MM.1S (cell line): ENCODE measurements around the gene CACNA1C.

Experiments
- DNase-seq: peaks from one replicate; pipeline ENCODE4 v3.0.0-alpha.2; 2015
- H2AFZ ChIP-seq: fragments of 300-600 bp; sonication (generic); 2 replicates; pipeline ENCODE4 v1.6.0; 2016; ENCODE audit warnings: antibody characterized with exemption, low read length
- H3F3A ChIP-seq: fragments of 300-600 bp; sonication (generic); 2 replicates; pipeline ENCODE4 v1.6.1; 2016; ENCODE audit warnings: mild to moderate bottlenecking, antibody characterized with exemption, low read length, moderate library complexity, mixed read lengths; ENCODE audit not compliant: insufficient read depth
- H3K27ac ChIP-seq: fragments of 300-600 bp; sonication (generic); 2 replicates; pipeline ENCODE4 v1.5.1; 2016; ENCODE audit warnings: mild to moderate bottlenecking, low read length
- H3K27me3 ChIP-seq: fragments of 300-600 bp; sonication (generic); replicated peaks from 2 replicates; pipeline ENCODE4 v1.6.0; 2016; ENCODE audit warnings: low read length; ENCODE audit not compliant: insufficient read depth
- H3K36me3 ChIP-seq: fragments of 300-600 bp; sonication (generic); replicated peaks from 2 replicates; pipeline ENCODE4 v1.6.1; 2016; ENCODE audit warnings: mild to moderate bottlenecking, low read length, mixed read lengths; ENCODE audit not compliant: insufficient read depth
- H3K4me1 ChIP-seq: fragments of 300-600 bp; sonication (generic); 2 replicates; pipeline ENCODE4 v1.6.1; 2016; ENCODE audit warnings: low read length, mixed read lengths
- H3K4me2 ChIP-seq: fragments of 300-600 bp; sonication (generic); 2 replicates; pipeline ENCODE4 v1.6.0; 2016; ENCODE audit warnings: low read depth, low read length
- H3K4me3 ChIP-seq: fragments of 300-600 bp; sonication (generic); 2 replicates; pipeline ENCODE4 v1.5.1; 2016; ENCODE audit warnings: low read length, mixed read lengths
- H3K79me2 ChIP-seq: fragments of 300-600 bp; sonication (generic); 2 replicates; pipeline ENCODE4 v1.6.1; 2016; ENCODE audit warnings: mixed run types, low read length, mixed read lengths
- H3K9ac ChIP-seq: fragments of 300-600 bp; sonication (generic); 2 replicates; pipeline ENCODE4 v1.6.1; 2016; ENCODE audit warnings: low read length, mixed read lengths
- H3K9me2 ChIP-seq: fragments of 300-600 bp; sonication (generic); replicated peaks from 2 replicates; pipeline ENCODE4 v1.6.1; 2016; ENCODE audit warnings: mild to moderate bottlenecking, low read length, mixed read lengths; ENCODE audit not compliant: insufficient read depth
- H3K9me3 ChIP-seq: fragments of 300-600 bp; sonication (generic); replicated peaks from 2 replicates; pipeline ENCODE4 v1.6.1; 2016; ENCODE audit warnings: mild to moderate bottlenecking, low read length, mixed read lengths; ENCODE audit not compliant: insufficient read depth
- H4K20me1 ChIP-seq: fragments of 300-600 bp; sonication (generic); 2 replicates; pipeline ENCODE4 v1.6.1; 2016; ENCODE audit warnings: mild to moderate bottlenecking, low read length, moderate library complexity, mixed read lengths; ENCODE audit not compliant: insufficient read depth
- CTCF ChIP-seq: fragments of 300-600 bp; sonication (generic); IDR thresholded peaks from 2 replicates; pipeline ENCODE4 v1.5.1; 2016; ENCODE audit warnings: antibody characterized with exemption, low read length, mixed read lengths
- EZH2 ChIP-seq: fragments of 300-600 bp; sonication (generic); optimal IDR thresholded peaks from 2 replicates; pipeline ENCODE3; 2017; ENCODE audit warnings: low read depth, mild to moderate bottlenecking, antibody characterized with exemption, low read length, mixed read lengths
- EZH2phosphoT487 ChIP-seq: fragments of 300-600 bp; sonication (generic); IDR thresholded peaks from 2 replicates; pipeline ENCODE4 v1.6.1; 2018; ENCODE audit warnings: antibody characterized with exemption, low read length

The CACNA1C gene

GRCh38 chr12:2108166-2108565, 55.4 kb downstream of the CACNA1C start:
- no peak for DNase-seq
- H3K27ac ChIP-seq = no peak overlapping the region
- H3K4me3 ChIP-seq = no peak overlapping the region
- no peak overlapping the region for H3K4me2 ChIP-seq
- no peaks in the 10 kb centered on the region for H3K4me1 ChIP-seq
- no peaks in the 10 kb centered on the region for H3K9me3 ChIP-seq
- no peak overlapping the region for H3K9ac ChIP-seq
- H3F3A ChIP-seq = no peaks in the 10 kb centered on the region
- H3K9me2 ChIP-seq = no peaks in the 10 kb centered on the region
- H2AFZ ChIP-seq = no peak overlapping the region
- no peaks in the 10 kb centered on the region for H3K36me3 ChIP-seq
- no peaks in the 10 kb centered on the region for H4K20me1 ChIP-seq
- H3K79me2 ChIP-seq = no peaks in the 10 kb centered on the region
- no peaks in the 10 kb centered on the region for H3K27me3 ChIP-seq
- no peak for TF ChIP-seq CTCF
- TF ChIP-seq EZH2 = no peak
- TF ChIP-seq EZH2phosphoT487 = no peak

- H3K9ac ChIP-seq = no peak overlapping the region
- H3K4me1 ChIP-seq = no peaks in the 10 kb centered on the region
- no peaks in the 10 kb centered on the region for H3K36me3 ChIP-seq
- no peak overlapping the region for H2AFZ ChIP-seq
- H3K4me3 ChIP-seq = no peak overlapping the region
- no peaks in the 10 kb centered on the region for H3K79me2 ChIP-seq
- no peaks in the 10 kb centered on the region for H3F3A ChIP-seq
- no peak overlapping the region for H3K27ac ChIP-seq
- no peaks in the 10 kb centered on the region for H3K9me3 ChIP-seq
- H3K4me2 ChIP-seq = no peak overlapping the region
- H3K27me3 ChIP-seq = no peaks in the 10 kb centered on the region
- no peaks in the 10 kb centered on the region for H4K20me1 ChIP-seq
- no peak for DNase-seq
- H3K9me2 ChIP-seq = no peaks in the 10 kb centered on the region
- TF ChIP-seq EZH2 (no peak), CTCF (no peak), EZH2phosphoT487 (no peak)
Observed at GRCh38 chr12:2108975-2109671, 56.3 kb downstream of the CACNA1C start.

- Histone ChIP-seq H3K9me3 (no peaks in the 10 kb centered on the region), H3K9me2 (no peaks in the 10 kb centered on the region), H3K4me3 (no peak overlapping the region), H3F3A (no peaks in the 10 kb centered on the region), H2AFZ (no peak overlapping the region), H3K27me3 (no peaks in the 10 kb centered on the region), H4K20me1 (no peaks in the 10 kb centered on the region), H3K27ac (no peak overlapping the region), H3K4me1 (no peaks in the 10 kb centered on the region), H3K4me2 (no peak overlapping the region), H3K36me3 (no peaks in the 10 kb centered on the region), H3K79me2 (no peaks in the 10 kb centered on the region), H3K9ac (no peak overlapping the region)
- TF ChIP-seq EZH2phosphoT487 = no peak
- TF ChIP-seq EZH2 = no peak
- TF ChIP-seq CTCF = no peak
- DNase-seq = no peak
Observed at GRCh38 chr12:2110127-2110526, 57.3 kb downstream of the CACNA1C start.
